ENCODE results near the gene DYNC1LI2.

GRCh38 chr16:66695935-66696668 lies 55.3 kb downstream of the DYNC1LI2 start:
- TF ChIP-seq CTCF (IDR thresholded peaks at IDR 0.05) (no peak), EZH2 (IDR thresholded peaks at IDR 0.05; ENCODE audit: borderline replicate concordance, insufficient read depth, low read depth, low read length, poor library complexity, severe bottlenecking) (no peak)
